ENCODE results near the gene ZNF41.
"Not testable (repeated sequence)": the region's sequence is repeated elsewhere in the genome, so short reads cannot be mapped to it uniquely, and the experiment has no call there.

The ZNF41 gene

DNA sequence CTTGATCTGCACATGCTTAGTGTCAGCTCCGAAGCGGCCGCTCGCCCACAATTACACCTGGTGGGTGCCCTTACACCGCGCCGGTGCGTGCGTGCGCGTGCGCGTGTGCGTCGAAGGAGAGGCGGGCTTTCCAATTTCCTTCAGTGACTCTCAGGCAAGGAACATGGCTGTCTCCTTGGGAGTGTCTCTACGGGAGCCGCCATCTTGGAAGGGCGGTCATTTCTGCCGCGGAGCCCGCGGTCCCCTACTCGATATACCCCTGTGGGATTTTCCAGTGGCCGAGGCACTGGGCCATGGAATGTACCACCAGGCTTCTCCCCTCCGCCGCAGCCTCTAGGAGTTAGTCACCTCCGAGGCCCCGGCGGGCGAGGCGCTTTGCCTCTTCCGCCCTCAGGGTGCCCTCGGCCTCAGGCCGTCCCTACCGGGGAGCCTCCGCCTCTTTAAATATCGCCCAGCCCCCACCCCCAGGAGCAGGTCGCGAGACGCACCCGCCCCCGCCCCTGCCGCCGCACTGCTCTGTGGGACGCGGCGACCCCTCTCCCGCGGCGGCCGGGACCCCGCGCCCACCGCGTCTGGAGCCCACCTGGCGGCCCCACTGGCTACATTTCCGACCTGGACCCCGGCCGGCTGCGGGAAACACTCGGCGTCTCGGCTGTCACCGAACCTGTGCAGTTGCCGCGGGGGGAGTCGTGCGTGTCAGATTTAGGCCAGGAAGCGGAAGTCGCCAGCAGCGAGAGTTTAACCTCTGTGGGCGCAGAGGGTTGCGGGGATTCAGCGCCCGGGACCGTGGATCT, at the start of gene ZNF41:
Gene ZNF41, minus strand, starts transcription at position 711 of the 794 bp plus-strand sequence. CDS start 15,741 bp downstream, outside the sequence.
- DNase-seq (ENCODE audit: low spot score), result peak; percentile 78

DNA sequence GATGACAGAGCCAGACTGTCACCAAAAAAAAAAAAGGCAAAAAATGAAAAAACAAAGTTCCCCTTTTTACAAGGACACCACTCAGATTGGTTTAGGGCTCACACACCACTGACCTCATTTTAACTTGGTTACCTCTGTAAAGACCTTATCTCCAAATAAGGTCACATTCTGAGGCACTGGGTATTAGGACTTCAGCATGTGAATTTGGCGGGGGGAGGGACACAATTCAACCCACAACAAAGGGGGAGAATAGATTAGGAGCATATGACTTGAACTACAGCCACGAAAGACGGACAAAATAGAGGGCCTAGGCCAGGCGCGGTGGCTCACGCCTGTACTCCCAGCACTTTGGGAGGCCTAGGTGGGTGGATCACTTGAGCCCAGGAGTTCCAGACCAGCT, 47.0 kb upstream of the ZNF41 start:
- DNase-seq (ENCODE audit: low spot score), result no peak

DNA sequence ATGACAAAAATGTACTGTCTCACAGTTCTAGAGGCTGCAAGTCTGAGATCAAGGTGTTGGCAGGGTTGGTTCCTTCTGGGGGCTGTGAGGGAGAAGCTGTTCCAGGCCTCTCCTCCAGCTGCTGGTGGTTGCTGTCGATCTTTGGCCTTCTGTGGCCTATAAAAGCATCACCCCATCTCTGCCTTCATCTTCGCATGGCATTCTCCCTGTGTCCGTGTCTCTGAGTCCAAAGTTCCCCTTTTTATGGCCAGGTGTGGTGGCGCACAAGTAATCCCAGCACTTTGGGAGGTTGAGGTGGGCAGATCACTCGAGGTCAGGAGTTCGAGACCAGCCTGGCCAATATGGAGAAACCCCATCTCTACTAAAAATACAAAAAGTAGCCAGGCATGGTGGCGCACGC, 46.5 kb upstream of the ZNF41 start:
- DNase-seq (ENCODE audit: low spot score), result no peak

GRCh38 chrX:47523713-47524166, 40.7 kb upstream of the ZNF41 start:
- DNase-seq (ENCODE audit: low spot score), result no peak

GRCh38 chrX:47523297-47523696, 40.3 kb upstream of the ZNF41 start:
- DNase-seq (ENCODE audit: low spot score), result peak; percentile 72

DNA sequence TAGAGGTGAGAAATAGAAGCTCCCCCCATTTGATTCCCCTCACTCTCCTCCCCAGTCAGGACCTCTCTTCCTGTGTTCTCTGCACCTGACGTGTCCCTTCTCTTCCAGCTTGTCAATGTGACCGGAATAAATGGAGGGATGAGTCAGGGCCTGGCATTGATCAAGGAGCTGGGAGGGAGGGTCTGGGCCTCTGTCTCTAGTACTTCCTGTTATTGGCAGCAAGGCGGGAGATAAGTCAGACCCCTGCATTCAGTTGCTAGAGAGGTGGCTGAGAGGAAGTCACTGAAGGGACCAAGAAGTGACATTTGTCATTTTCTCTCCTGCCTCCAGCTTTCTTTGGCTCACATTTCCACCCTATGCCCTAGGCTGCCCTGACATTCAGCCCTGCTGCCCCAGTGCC, 35.1 kb upstream of the ZNF41 start:
- no peak for DNase-seq (ENCODE audit: low spot score)

- no peak for DNase-seq (ENCODE audit: low spot score)
Observed at GRCh38 chrX:47515941-47516665, 33.1 kb upstream of the ZNF41 start.

DNA sequence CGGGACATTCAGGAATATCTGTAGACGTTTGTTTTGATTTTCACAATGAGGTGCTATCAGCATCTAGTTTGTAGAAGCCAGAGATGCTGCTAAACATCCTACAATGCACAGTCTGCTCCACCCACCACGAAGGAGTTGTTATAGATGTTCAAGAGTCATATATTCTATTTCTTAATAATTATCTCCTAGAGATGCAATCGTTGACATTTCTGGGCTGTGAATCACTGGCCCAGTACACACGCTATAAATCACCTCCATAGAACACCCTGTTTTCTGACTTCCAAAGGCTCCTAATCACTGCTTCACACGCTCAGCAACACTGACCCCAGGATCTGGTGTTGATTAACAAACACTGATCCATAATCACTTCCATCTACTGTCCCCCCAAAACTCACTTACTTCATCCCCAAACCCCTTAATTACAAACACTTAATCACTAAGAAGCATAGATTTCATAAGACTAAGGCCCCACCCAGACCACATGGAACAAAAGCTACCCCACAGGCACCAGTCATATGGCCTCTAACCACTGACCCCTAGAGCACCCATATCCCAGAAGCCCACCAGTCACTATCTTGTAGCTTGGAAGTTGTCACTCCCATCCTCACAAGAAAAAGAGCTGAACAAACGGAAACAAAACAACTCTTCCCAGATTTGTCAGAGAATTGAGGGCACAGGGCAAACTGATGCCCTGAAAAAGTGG, 31.7 kb upstream of the ZNF41 start:
- no peak for DNase-seq (ENCODE audit: low spot score)

- DNase-seq (ENCODE audit: low spot score), result not testable (repeated sequence)
Observed at GRCh38 chrX:47513034-47513965, 30.3 kb upstream of the ZNF41 start.

- not testable (repeated sequence) for DNase-seq (ENCODE audit: low spot score)
Observed at GRCh38 chrX:47512383-47512782, 29.4 kb upstream of the ZNF41 start.

- DNase-seq (ENCODE audit: low spot score), result no peak
Observed at GRCh38 chrX:47507153-47507867, 24.3 kb upstream of the ZNF41 start.

DNA sequence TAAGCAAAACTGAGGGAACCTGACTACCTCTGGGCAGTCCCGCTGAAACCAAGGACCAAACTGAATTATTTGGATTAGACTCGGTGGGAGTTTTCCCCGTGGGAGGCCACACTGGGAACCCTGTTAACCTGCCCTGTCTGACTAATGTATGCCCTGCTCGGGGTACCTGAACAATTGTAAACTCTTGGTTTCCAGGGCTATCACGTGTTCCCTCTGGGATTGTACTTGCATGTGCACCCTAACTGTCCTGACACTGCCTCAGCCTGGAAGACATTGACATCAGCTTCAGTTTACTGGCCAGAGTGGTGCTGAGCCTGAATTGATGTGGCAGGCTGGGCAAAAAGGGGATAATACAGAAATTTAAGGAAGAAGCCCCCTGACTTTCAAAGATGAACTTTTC, 20.1 kb upstream of the ZNF41 start:
- DNase-seq (ENCODE audit: low spot score), result no peak

- no peak for DNase-seq (ENCODE audit: low spot score)
Observed at GRCh38 chrX:47502316-47503125, 19.5 kb upstream of the ZNF41 start.

GRCh38 chrX:47501226-47502074, 18.4 kb upstream of the ZNF41 start:
- no peak for DNase-seq (ENCODE audit: low spot score)

GRCh38 chrX:47500554-47500953, 17.5 kb upstream of the ZNF41 start:
- no peak for DNase-seq (ENCODE audit: low spot score)

- no peak for DNase-seq (ENCODE audit: low spot score)
Observed at GRCh38 chrX:47499293-47499692, 16.3 kb upstream of the ZNF41 start.

DNA sequence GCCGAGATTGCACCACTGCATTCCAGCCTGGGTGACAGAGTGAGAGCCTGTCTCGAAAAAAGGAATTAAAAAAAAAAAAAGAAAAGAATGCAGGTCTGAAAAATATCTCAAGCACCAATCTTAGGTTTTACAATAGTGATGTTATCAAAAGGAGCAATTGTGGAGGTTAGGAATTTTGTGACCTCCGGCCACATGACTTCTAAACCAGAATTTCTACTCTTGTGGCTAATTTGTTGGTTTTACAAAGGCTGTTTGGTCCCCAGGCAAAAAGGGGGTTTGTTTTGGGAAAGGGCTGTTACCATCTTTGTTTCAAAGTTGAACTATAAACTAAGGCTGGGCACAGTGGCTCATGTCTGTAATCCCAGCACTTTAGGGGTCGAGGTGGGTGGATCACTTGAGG, 15.4 kb upstream of the ZNF41 start:
- DNase-seq (ENCODE audit: low spot score), result no peak

- DNase-seq (ENCODE audit: low spot score), result no peak
Observed at GRCh38 chrX:47497271-47497888, 14.4 kb upstream of the ZNF41 start.

- DNase-seq (ENCODE audit: low spot score), result not testable (repeated sequence)
Observed at GRCh38 chrX:47492133-47492532, 9.1 kb upstream of the ZNF41 start.

Measured in CD4-positive, alpha-beta T cell treated with Interleukin-6 at 100 ng/mL for 8 hours (primary cell).